WERI-Rb-1 (cell line): ENCODE data around the gene GNAQ.

Experiments used
- DNase-seq: peaks from one replicate; pipeline ENCODE4 v3.0.0-alpha.2; 2020
- H3K27ac ChIP-seq: fragments of 250-450 bp; sonication (Bioruptor Pico); 2 replicates; pipeline ENCODE4 v1.5.1; 2020; ENCODE audit warnings: mild to moderate bottlenecking, moderate library complexity
- H3K27me3 ChIP-seq: fragments of 250-450 bp; sonication (Bioruptor Pico); 2 replicates; pipeline ENCODE4 v1.5.1; 2021; ENCODE audit warnings: mild to moderate bottlenecking, low read depth, moderate library complexity; ENCODE audit not compliant: insufficient read depth, severe bottlenecking
- H3K36me3 ChIP-seq: fragments of 250-450 bp; sonication (Bioruptor Pico); 2 replicates; pipeline ENCODE4 v1.5.1; 2020; ENCODE audit warnings: mild to moderate bottlenecking, moderate library complexity
- H3K4me3 ChIP-seq: 2 replicates; pipeline ENCODE4 v1.5.1; 2011; ENCODE audit warnings: low read depth, mild to moderate bottlenecking, control low read depth, low read length
- H3K9me3 ChIP-seq: fragments of 250-450 bp; sonication (Bioruptor Pico); 2 replicates; pipeline ENCODE4 v1.5.1; 2021; ENCODE audit warnings: mild to moderate bottlenecking, moderate library complexity; ENCODE audit not compliant: severe bottlenecking
- TF ChIP-seq, protein P1 (sequence below): IDR thresholded peaks from 2 replicates; pipeline ENCODE4 v1.5.1; 2011; ENCODE audit warnings: low read depth, mild to moderate bottlenecking, control low read depth, inconsistent platforms, low read length

The GNAQ gene

DNA sequence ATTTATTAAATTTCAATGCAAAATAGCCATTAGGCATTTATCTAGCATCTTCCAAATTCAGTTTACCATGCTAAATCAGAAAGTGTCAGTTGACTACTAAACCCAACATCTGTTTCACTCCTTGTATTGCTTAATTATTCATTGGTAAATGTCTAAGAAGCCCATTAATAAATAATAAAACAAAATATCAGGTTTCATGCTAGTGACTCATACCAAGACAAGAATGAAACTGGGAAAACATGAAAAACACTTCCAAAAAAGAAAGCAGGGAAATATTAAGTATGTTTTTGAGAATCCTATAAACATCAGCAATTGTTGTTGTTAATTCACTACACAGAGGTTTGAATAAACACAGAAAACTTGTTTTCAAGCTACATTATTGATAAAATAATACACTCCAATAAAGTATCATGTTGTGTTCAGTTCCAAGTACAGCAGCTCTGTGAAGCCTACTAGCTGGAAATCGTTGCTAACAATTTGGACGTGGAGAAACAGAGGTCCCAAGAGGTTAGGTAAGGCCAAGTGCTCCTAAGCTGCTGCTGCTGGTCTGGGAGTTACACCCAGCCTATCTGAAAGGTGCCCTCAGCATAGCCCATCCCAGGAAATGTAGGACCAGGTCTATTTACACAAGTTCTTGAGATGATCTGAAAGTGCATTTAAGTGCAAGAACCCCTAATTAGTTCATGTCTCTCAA is 78.8 kb downstream of the GNAQ start:
- H3K4me3 ChIP-seq: no peak overlapping the region

DNA sequence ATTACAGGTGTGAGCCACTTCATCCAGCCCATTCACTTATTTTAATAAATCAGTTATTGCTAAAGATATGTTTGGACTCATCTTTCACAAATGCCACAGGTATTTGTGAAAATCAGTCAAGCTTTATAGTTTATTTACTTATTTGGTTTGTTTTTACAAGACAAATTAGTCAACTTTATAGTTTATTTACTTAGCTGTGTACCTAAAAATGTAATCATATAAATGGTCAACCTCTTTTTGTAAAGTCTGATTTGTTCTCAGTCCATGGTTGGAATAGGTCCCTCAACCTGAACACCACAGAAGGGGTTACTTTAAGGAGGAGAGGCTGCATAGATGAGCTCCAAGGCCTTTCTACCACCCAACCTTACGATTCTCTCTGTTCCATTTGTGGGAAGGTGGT is 80.2 kb downstream of the GNAQ start:
- H3K36me3 ChIP-seq: no peaks in the 10 kb centered on the region
- no peak overlapping the region for H3K4me3 ChIP-seq
- no peak overlapping the region for H3K27ac ChIP-seq
- no peaks in the 10 kb centered on the region for H3K9me3 ChIP-seq
- no peak for DNase-seq
- no peaks in the 10 kb centered on the region for H3K27me3 ChIP-seq
- TF ChIP-seq, protein P1, sequence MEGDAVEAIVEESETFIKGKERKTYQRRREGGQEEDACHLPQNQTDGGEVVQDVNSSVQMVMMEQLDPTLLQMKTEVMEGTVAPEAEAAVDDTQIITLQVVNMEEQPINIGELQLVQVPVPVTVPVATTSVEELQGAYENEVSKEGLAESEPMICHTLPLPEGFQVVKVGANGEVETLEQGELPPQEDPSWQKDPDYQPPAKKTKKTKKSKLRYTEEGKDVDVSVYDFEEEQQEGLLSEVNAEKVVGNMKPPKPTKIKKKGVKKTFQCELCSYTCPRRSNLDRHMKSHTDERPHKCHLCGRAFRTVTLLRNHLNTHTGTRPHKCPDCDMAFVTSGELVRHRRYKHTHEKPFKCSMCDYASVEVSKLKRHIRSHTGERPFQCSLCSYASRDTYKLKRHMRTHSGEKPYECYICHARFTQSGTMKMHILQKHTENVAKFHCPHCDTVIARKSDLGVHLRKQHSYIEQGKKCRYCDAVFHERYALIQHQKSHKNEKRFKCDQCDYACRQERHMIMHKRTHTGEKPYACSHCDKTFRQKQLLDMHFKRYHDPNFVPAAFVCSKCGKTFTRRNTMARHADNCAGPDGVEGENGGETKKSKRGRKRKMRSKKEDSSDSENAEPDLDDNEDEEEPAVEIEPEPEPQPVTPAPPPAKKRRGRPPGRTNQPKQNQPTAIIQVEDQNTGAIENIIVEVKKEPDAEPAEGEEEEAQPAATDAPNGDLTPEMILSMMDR: no peak

More for the DNA sequence above, 78.8 kb downstream of the GNAQ start:
- TF ChIP-seq, protein P1: no peak
- DNase-seq: no peak
- Histone ChIP-seq H3K9me3 (no peaks in the 10 kb centered on the region), H3K36me3 (no peaks in the 10 kb centered on the region), H3K27ac (no peak overlapping the region), H3K27me3 (no peaks in the 10 kb centered on the region)

DNA sequence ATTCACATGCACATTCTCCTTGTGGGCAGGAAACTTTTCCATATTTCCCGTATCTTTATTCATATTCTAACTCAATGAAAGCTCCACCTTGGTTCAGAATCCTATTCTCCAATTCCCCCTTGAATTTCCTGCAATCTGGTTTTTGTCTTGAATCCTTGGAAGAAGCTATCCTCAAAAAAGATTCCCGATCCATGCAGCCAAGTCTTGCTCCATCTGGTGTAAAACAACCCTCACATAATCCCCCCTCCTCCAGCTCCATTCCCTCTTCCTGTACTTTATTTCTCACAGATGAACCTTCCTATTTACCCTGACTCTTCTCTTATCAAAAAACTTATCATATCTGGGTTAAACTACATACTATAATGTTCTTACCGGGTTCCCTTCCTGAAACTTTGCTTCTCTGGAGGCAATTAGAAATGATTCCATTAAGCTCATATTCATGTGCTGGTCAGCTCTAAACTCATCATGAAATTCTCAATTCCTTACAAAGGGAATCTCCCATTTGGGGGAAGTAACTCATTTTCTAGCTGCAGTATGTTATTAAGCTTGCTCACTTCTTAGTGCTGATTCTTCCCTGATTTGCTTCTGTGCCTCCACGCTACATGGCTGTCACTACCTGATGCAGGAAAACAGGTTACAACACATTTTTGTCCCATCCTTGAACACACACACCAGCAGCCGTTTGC is 81.7 kb downstream of the GNAQ start:
- H3K27me3 ChIP-seq: no peaks in the 10 kb centered on the region
- no peak overlapping the region for H3K27ac ChIP-seq
- TF ChIP-seq, protein P1: no peak
- no peaks in the 10 kb centered on the region for H3K36me3 ChIP-seq
- H3K4me3 ChIP-seq: no peak overlapping the region
- H3K9me3 ChIP-seq: no peaks in the 10 kb centered on the region
- no peak for DNase-seq

DNA sequence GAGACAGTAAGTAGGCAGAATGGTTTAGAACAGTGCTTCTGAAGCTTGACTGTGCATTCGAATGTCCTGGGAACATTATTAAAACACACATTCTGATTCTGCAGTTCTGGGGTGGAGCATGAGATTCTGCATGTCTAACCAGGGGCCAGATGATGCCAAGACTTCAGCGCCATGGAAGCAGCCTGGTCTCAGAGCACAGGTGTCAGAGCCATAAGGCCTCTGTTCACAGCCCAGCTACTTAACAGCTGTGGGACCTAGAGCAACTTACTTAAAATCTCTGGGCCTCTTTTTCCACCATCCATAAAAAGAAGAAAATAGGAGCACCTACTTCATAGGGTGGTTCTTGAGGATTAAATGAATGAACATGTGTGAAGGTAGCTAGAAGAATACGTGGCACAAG is 84.0 kb downstream of the GNAQ start:
- no peaks in the 10 kb centered on the region for H3K9me3 ChIP-seq
- no peaks in the 10 kb centered on the region for H3K36me3 ChIP-seq
- H3K4me3 ChIP-seq: no peak overlapping the region
- DNase-seq: no peak
- H3K27me3 ChIP-seq: no peaks in the 10 kb centered on the region
- H3K27ac ChIP-seq: no peak overlapping the region
- TF ChIP-seq, protein P1: no peak

DNA sequence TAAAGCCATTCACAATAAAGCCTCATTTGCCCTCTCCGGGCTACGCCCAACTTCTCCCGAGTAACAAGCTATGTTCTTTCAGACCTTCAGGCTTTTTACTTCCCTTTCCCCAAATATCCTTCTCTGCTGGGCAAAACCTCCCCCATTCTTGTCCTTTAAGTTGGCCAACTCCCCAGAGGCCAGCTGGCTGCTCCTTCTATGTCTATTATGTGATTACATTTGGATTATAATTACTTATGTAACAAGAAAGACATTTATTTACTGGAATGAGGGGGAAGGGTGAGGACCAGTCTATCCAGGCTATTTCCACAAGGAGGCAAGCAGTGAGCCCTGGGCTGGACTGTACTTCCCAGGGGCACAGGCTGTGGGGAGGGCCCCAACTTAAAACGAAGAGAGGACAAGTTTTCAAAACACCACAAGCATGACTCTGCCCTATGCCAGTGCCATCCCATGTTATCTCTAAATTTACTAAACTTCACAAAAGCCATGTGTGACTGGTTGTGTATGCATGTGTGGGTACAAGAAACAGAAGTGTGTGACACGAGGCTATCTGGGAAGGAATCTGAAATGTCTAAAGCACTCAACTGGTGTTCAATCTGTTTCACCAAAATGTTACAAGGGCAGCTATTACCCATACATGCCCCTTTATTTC is 84.5 kb downstream of the GNAQ start:
- H3K36me3 ChIP-seq: no peaks in the 10 kb centered on the region
- H3K27ac ChIP-seq: no peak overlapping the region
- DNase-seq: no peak
- TF ChIP-seq, protein P1: no peak
- no peaks in the 10 kb centered on the region for H3K9me3 ChIP-seq
- no peaks in the 10 kb centered on the region for H3K27me3 ChIP-seq
- H3K4me3 ChIP-seq: no peak overlapping the region
